ENCODE data around the gene GCNT2.
"Not testable (repeated sequence)": the region's sequence is repeated elsewhere in the genome, so short reads cannot be mapped to it uniquely, and the experiment has no call there.

Gene GCNT2

GRCh38 chr6:10547809-10548208, 26.7 kb downstream of the GCNT2 start:
- DNase-seq (ENCODE audit: low read depth) = no peak

GRCh38 chr6:10550764-10551163, 29.6 kb downstream of the GCNT2 start:
- DNase-seq (ENCODE audit: low read depth) = no peak

- no peak for DNase-seq (ENCODE audit: low read depth)
These were observed 31.2 kb downstream of the GCNT2 start for GRCh38 chr6:10552270-10552810.

GRCh38 chr6:10553871-10554270, 32.7 kb downstream of the GCNT2 start:
- DNase-seq (ENCODE audit: low read depth) = no peak

GRCh38 chr6:10554826-10555225, 33.7 kb downstream of the GCNT2 start:
- DNase-seq (ENCODE audit: low read depth) = no peak

- no peak for DNase-seq (ENCODE audit: low read depth)
These were observed 34.6 kb downstream of the GCNT2 start for GRCh38 chr6:10555625-10556309.

- DNase-seq (ENCODE audit: low read depth) = no peak
These were observed 35.4 kb downstream of the GCNT2 start for GRCh38 chr6:10556589-10556988.

- no peak for DNase-seq (ENCODE audit: low read depth)
These were observed 35.8 kb downstream of the GCNT2 start for GRCh38 chr6:10556992-10557391.

GRCh38 chr6:10557913-10558312, 36.8 kb downstream of the GCNT2 start:
- DNase-seq (ENCODE audit: low read depth) = no peak

- DNase-seq (ENCODE audit: low read depth) = no peak
These were observed 37.4 kb downstream of the GCNT2 start for GRCh38 chr6:10558565-10558964.

GRCh38 chr6:10559522-10560152, 38.5 kb downstream of the GCNT2 start:
- no peak for DNase-seq (ENCODE audit: low read depth)

- no peak for DNase-seq (ENCODE audit: low read depth)
These were observed 40.6 kb downstream of the GCNT2 start for GRCh38 chr6:10561611-10562199.

GRCh38 chr6:10564975-10565673, 44.0 kb downstream of the GCNT2 start:
- no peak for DNase-seq (ENCODE audit: low read depth)

GRCh38 chr6:10565913-10566312, 44.8 kb downstream of the GCNT2 start:
- DNase-seq (ENCODE audit: low read depth) = no peak

GRCh38 chr6:10567256-10568026, 46.3 kb downstream of the GCNT2 start:
- DNase-seq (ENCODE audit: low read depth) = no peak

- DNase-seq (ENCODE audit: low read depth) = no peak
These were observed 48.4 kb downstream of the GCNT2 start for GRCh38 chr6:10569392-10570127.

- DNase-seq (ENCODE audit: low read depth) = not testable (repeated sequence)
These were observed 54.4 kb downstream of the GCNT2 start for GRCh38 chr6:10575519-10575918.

- DNase-seq (ENCODE audit: low read depth) = no peak
These were observed 55.1 kb downstream of the GCNT2 start for GRCh38 chr6:10576226-10576625.

GRCh38 chr6:10577112-10577511, 56.0 kb downstream of the GCNT2 start:
- no peak for DNase-seq (ENCODE audit: low read depth)

GRCh38 chr6:10578723-10579122, 57.6 kb downstream of the GCNT2 start:
- no peak for DNase-seq (ENCODE audit: low read depth)

GRCh38 chr6:10579803-10580202, 58.7 kb downstream of the GCNT2 start:
- no peak for DNase-seq (ENCODE audit: low read depth)
